ENCODE measurements around the gene ARID3A. TPM values are rescaled to one million over a fixed set of nuclear protein-coding genes. Genes with fewer than 3 reads are reported as not detected.

ARID3A gene
- total RNA-seq, 1 donor from 2014 or later, result 83.0 TPM

GRCh38 chr19:944171-944567 is 18.3 kb downstream of the ARID3A start:
- peaks cover 17% of the 10 kb centered on the region for H3K4me1 Mint-ChIP-seq (ENCODE audit: unreplicated experiment)
- no peak overlapping the region for H3K27ac Mint-ChIP-seq
- H3K4me3 Mint-ChIP-seq, result peak overlapping the region; percentile 39
- no peaks in the 10 kb centered on the region for H3K9me3 Mint-ChIP-seq
- H3K27me3 Mint-ChIP-seq, result no peaks in the 10 kb centered on the region
- DNase-seq (ENCODE audit: extremely low spot score, unreplicated experiment), result no peak
- peaks cover 16% of the 10 kb centered on the region for H3K36me3 Mint-ChIP-seq
- TF ChIP-seq CTCF (conservative IDR thresholded peaks at IDR 0.05), result no peak

- peak overlapping the region; percentile 46 for H3K27ac Mint-ChIP-seq
- no peaks in the 10 kb centered on the region for H3K9me3 Mint-ChIP-seq
- peaks cover 12% of the 10 kb centered on the region for H3K4me1 Mint-ChIP-seq (ENCODE audit: unreplicated experiment)
Measured at GRCh38 chr19:944663-945241, 18.9 kb downstream of the ARID3A start.

GRCh38 chr19:945401-946252 is 19.8 kb downstream of the ARID3A start:
- DNase-seq (ENCODE audit: extremely low spot score, unreplicated experiment), result no peak
- H3K27ac Mint-ChIP-seq, result peak overlapping the region; percentile 46

More at GRCh38 chr19:944663-945241, 18.9 kb downstream of the ARID3A start:
- peak; percentile 70 for DNase-seq (ENCODE audit: extremely low spot score, unreplicated experiment)
- TF ChIP-seq CTCF (conservative IDR thresholded peaks at IDR 0.05), result no peak
- Mint-ChIP-seq H3K36me3 (peaks cover 11% of the 10 kb centered on the region), H3K4me3 (no peak overlapping the region), H3K27me3 (no peaks in the 10 kb centered on the region)

GRCh38 chr19:947090-947706 is 21.4 kb downstream of the ARID3A start:
- peak; percentile 64 for DNase-seq (ENCODE audit: extremely low spot score, unreplicated experiment)
- Mint-ChIP-seq H3K27me3 (no peaks in the 10 kb centered on the region), H3K4me3 (no peak overlapping the region), H3K36me3 (no peaks in the 10 kb centered on the region), H3K4me1 (ENCODE audit: unreplicated experiment) (no peaks in the 10 kb centered on the region), H3K9me3 (no peaks in the 10 kb centered on the region), H3K27ac (no peak overlapping the region)
- no peak for TF ChIP-seq CTCF (conservative IDR thresholded peaks at IDR 0.05)

More at GRCh38 chr19:945401-946252, 19.8 kb downstream of the ARID3A start:
- H3K4me3 Mint-ChIP-seq, result no peak overlapping the region
- TF ChIP-seq CTCF (conservative IDR thresholded peaks at IDR 0.05), result no peak
- H3K36me3 Mint-ChIP-seq, result peaks cover 4% of the 10 kb centered on the region
- no peaks in the 10 kb centered on the region for H3K9me3 Mint-ChIP-seq
- H3K27me3 Mint-ChIP-seq, result no peaks in the 10 kb centered on the region
- H3K4me1 Mint-ChIP-seq (ENCODE audit: unreplicated experiment), result peaks cover 6% of the 10 kb centered on the region

- H3K27me3 Mint-ChIP-seq, result no peaks in the 10 kb centered on the region
- DNase-seq (ENCODE audit: extremely low spot score, unreplicated experiment), result peak; percentile 69
- no peaks in the 10 kb centered on the region for H3K9me3 Mint-ChIP-seq
- TF ChIP-seq CTCF (conservative IDR thresholded peaks at IDR 0.05), result no peak
- no peaks in the 10 kb centered on the region for H3K4me1 Mint-ChIP-seq (ENCODE audit: unreplicated experiment)
- no peak overlapping the region for H3K27ac Mint-ChIP-seq
- H3K4me3 Mint-ChIP-seq, result no peak overlapping the region
- H3K36me3 Mint-ChIP-seq, result no peaks in the 10 kb centered on the region
Measured at GRCh38 chr19:947707-948539, 22.1 kb downstream of the ARID3A start.

Data from type B pancreatic cell (in vitro differentiated cells).